Fibroblast of upper back skin (primary cell): Measurements from ENCODE around the gene SAE1.
A peak's percentile ranks its signal among the peaks of the same experiment; 100 is the strongest.

Experiments
- DNase-seq: peaks from one replicate; pipeline ENCODE4 v3.0.0-alpha.2; 2013

Gene SAE1

DNA sequence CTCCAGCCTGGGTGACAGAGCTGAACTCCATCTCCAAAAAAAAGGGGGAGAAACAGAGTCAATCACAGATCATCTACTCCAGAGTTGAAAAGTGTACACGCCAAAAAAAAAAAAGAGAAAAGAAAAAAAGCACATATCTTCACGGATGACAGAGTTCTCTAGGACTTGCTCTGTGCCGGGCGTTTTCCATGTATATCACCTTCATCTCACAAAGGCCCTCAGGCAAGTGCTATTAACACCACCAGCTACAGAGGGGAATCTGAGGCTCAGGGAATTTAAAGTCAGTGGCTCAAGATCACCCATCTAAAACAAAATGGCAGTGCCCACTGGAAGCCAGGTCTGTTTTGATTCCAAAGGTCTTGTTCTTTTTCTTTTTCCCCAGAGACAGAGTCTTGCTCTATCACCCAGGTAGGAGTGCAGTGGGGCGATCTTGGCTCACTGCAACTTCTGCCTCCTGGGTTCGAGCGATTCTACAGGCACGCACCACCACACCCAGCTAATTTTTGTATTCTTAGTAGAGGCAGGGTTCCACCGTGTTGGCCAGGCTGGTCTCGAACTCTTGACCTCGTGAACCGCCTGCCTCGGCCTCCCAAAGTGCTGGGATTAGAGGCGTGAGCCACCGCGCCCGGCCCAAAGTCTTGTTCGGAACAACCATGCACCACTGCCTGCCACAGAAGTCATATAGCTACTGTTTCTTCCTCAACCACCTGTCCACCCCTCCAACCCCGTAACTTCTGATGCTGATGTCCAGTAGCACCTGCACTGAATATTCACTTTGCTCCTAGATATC, 42.2 kb downstream of the SAE1 start:
- no peak for DNase-seq

DNA sequence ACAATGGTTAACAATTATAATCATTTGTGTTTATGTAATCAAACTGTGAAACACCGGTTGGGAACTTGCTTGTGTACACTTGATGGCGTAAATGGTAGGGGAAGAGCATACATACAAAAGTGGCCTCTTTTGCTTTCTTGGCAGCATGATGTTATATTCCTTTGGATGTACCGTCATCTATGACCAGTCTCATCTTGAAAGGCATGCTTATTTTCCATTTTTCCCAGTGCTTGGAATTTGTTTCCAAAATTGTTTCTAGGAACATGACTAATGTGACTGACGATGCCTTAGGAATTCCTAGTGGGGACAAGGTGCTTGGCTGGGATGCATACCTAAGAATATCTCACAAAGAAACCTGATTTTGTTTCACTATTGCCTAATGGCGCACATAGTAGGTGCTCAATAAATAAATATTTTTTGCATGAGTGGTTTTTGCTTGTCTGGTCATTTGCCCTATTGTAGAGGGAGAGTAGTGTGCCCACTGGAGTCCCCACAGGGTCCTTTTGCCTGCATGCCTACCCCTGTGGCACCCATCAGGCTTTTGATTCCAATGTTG, 45.5 kb downstream of the SAE1 start:
- DNase-seq, result peak; percentile 71

DNA sequence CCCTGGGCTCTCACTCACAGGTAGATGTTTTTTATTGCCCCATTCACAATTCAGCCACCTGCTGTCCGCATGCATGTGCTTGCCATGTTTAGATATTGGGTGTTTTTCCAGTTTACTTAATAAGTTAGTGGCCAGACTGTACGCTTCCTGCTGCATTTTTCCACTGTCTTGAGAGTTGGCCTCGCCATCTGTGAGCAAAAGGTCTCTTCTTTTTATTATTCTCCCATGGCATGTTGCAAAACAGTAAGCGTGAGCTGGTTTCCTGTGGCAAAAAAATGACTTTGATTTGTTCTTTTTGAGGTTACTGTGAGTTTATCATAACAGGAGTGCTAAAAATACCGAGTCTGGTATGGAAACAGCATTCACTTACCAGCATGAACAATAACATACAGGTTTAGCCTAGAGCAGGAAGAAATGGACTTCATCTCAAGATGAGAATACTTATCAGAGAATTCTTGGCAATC, 46.0 kb downstream of the SAE1 start:
- DNase-seq, result peak; percentile 78

DNA sequence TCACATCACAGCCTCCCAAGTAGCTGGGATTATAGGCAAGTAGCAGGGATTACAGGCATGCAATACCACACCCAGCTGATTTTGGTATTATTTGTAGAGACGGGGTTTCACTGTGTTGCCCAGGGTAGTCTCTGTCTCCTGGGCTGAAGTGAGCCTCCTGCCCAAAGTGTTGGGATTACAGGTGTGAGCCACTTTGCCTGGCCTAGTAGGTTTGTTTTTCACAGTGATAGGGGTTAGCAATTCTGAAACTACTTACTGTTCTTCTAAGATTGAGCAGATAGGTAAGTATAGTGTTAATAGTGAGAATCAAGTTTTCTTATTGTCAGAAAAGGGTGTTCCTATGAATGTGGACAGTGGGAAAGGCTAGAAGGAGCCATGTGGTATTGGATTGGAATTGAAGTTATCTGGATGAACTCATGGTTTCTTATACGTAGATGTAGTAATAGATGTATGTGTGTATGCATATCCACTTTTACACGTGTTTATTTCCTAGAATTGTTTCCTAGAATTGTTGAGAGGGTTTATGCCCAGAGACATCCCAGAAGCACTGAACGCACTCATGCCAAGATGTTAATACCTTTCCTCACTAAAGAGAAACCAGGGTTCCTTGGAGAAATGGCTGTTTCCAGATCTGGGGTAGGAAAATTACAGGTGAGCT, 49.1 kb downstream of the SAE1 start:
- no peak for DNase-seq

DNA sequence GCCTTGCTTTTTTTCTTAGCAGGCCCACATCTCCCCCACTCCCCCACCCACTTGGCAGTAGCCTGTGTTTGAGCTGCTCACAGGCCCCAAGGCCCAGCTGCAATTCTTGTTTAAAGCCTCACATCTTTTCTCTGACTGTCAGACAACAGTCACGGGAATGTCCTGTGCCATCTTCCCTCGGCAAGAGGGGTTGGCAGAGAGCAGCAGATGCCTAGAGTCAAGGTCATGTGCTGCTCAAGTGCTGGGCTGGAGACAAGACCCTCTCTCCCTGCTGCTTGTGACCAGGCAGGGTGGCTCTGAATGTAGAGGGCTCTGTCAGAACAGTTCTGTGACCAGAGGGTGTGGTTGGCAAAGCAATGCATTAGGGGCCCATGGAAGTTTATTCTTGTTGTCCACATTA, 53.0 kb downstream of the SAE1 start:
- DNase-seq, result no peak

- no peak for DNase-seq
Measured at GRCh38 chr19:47186446-47187334, 56.1 kb downstream of the SAE1 start.

GRCh38 chr19:47187335-47187655, 56.7 kb downstream of the SAE1 start:
- no peak for DNase-seq

DNA sequence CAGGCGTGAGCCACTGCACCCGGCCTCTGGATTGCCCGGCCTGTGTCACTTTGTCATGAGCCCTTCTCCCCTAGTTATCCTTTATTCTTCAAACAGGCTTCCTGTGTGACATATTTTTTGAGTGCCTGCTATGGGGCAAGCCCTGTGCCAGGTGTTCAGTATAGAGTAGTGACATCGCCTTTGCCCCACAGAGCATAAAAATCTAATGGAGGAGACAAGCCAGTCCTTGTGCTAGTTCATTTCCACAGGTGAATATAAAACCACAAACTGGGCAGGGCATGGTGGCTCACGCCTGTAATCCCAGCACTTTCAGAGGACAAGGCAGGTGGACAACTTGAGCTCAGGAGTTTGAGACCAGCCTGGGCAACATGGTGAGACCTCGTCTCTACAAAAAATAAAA, 57.2 kb downstream of the SAE1 start:
- no peak for DNase-seq

DNA sequence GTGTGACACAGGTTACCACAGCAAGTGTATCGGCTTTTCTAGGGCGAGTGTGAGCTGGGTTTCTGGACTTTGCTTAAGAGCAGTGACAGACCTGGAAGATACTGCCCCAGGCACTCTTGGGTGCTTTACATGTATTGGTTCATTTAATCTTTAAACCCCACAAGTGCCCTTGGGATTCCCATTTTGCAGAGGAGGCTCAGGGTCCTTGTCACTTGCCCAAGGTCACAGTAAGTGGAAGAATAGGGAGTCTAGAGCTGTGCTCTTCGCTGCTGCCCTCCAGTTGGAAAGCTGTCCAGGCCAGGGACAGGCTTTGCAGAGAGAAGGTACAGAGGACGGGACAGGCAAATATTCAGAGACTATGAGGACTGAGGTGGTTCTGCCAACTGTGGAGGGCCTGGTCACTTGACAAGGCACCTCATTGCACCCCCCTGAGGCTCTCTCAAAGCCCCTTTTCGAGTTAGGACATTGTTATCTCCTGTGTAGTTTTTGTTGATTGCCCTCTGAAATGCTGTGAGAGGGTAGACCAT, 57.9 kb downstream of the SAE1 start:
- no peak for DNase-seq

GRCh38 chr19:47190167-47190727, 59.6 kb downstream of the SAE1 start:
- DNase-seq, result peak; percentile 59

GRCh38 chr19:47195434-47195833, 64.8 kb downstream of the SAE1 start:
- DNase-seq, result no peak

GRCh38 chr19:47197141-47197540, 66.5 kb downstream of the SAE1 start:
- no peak for DNase-seq

DNA sequence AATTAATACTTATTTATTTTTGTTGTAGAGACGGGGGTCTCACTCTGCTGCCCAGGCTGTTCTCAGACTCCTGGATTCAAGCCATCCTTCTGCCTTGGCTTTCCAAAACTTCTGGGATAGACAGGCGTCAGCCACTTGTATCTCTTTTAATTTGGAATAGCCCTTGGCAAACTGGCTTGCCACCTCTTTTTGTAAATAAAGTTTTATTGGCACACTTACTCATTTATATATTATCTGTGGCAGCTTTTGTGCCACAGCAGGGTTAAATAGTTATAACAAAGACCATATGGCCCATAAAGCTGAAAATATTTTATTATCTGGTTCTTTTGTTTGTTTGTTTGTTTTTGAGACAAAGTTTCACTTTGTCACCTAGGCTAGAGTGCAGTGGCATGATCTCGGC, 69.9 kb downstream of the SAE1 start:
- DNase-seq, result no peak

GRCh38 chr19:47203254-47203653, 72.6 kb downstream of the SAE1 start:
- DNase-seq, result no peak

DNA sequence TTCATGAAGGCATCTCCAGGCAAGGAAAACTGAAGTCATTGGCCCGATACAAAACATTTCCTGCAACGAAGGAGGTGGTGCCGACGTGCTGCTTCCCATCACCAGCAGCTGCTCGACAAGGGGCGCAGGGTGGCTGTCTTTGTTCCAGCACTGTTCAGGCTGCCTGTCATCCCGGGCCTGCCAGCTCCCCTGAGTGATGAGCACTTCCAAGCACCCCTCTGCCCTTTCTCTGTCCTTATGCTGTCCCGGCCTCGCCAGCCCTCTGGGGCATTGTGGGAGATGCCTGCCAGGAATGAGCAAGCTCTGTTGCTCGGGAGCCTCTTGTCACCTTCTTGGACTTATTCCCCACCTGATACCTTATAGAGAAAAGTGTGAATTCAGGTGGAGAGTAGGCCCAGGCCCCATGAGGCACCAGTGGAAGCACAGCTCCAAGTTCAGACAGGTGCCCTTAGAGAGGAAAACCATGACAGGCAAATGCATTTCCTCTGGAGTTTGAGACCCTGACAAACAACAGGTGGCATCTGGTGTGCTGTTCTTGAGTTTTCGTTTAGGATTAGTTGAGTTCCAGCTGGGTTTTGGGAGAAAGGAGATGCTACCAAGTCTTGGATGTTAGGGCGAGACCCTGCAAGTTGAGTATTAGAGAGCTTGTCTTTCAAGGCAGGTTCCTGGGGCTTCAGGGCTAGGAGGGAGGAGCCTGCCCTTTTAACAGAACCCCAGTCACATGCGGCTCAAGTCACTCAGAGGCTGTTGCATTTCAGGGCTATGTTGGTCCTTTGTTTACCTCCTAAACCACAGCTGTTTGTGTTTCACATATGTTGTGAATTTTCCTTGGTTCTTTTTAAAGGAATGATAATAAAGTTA, 78.9 kb downstream of the SAE1 start:
- no peak for DNase-seq

- DNase-seq, result no peak
Measured at GRCh38 chr19:47210180-47210490, 79.5 kb downstream of the SAE1 start.

- DNase-seq, result peak; percentile 85
Measured at GRCh38 chr19:47210689-47211316, 80.2 kb downstream of the SAE1 start.

DNA sequence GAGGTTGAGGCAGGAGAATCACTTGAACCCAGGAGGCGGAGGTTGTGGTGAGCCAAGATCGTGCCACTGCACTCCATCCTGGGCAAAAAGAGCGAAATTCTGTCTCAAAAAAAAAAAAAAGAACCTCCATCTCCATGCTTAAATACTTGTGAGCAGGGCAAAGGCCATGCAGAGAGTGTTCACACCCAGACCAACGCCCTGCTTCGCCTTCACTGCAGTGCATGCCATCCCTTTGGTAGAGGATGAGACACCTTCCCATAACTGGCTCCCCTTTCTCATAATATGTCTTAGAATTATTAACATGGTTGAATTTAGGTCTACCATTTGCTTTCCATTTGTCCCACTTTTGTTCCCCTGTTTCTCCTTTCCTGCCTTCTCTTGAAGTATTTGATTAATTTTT, 84.9 kb downstream of the SAE1 start:
- no peak for DNase-seq

DNA sequence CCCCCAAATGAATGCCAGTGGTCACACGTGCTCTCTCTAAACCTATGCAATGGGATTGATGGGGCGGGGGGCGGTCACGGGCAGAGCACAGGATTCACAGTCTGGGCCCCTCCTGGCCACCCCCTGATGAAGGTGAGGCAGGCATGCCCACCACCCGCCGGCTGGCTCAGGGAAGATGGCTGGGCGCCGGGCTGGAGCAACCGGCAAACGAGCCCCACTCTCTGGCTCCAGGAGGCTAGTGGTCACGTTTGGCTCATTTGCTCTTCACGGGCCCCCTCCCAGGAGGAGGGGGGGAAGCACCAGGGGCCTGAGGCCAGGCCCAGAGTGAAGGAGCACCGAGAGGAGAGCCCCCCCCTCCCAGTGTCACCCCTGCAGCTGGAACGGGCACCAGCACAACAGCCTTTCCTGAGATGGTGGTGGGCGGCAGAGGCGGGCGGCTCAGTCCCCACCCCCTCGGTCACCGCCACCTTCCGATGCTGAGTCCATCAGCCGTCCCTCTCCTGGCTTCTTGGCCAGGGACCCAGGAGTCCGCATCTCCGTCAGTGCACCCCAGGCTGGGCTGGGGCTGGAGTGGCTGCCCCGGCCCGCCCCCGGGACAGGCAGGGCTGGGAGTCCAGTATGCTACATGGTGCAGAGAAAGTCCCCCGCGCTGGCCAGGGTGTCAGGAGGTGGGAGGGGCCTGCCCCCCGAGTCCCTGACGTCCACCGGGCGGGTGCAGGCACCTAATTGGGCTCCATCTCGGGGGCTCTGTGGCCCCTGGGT, 90.6 kb downstream of the SAE1 start:
- DNase-seq, result no peak

GRCh38 chr19:47221890-47222289, 91.3 kb downstream of the SAE1 start:
- no peak for DNase-seq
